HG02798 (cell line): Measurements from ENCODE around the gene ARL4D.
A peak's percentile ranks its signal among the peaks of the same experiment; 100 is the strongest.
"Not testable (repeated sequence)": the region's sequence is repeated elsewhere in the genome, so short reads cannot be mapped to it uniquely, and the experiment has no call there.

Experiments
- ATAC-seq: cut with Tn5 transposase; IDR thresholded peaks from one replicate; pipeline ENCODE4 v1.9.1; 2021; ENCODE audit warnings: mild to moderate bottlenecking; ENCODE audit not compliant: unreplicated experiment, poor library complexity

Gene ARL4D

DNA sequence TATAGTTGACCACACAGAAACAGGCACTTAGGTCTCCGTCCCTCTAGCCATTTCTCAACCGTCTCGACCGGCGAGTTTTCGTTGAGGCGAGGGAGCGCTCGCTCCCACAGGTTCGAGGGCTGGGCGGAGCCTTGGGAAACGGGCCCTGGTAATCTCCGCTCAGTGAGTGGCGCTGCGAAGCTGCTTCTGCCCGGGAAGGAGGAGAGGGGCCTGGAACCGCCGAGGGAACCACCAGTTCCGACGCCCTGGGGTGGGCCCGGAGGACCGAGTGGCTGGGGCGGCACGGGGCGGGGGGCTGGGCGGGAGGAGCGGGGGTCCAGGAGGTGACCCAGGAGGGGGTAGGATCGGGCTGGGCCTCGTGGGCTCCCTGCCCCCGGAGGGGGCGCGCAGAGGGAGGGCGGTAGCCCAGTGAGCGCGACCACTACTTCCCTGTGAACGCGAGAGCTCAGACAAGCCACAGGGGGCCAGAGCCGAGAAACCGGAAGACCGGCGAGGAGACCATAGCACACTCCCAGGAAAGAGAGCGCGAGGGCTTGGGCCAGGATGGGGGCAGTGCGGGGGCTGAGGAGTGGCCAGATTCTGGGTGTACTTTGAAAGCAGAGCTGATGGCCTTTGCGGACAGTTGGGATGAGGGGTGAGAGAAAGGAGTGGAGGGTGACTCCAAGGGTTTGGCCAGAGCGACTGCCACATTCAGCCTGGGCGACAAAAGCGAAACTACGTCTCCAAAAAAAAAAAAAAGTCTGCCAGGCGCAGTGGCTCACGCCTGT lies 29.9 kb upstream of the ARL4D start:
- no peak for ATAC-seq

DNA sequence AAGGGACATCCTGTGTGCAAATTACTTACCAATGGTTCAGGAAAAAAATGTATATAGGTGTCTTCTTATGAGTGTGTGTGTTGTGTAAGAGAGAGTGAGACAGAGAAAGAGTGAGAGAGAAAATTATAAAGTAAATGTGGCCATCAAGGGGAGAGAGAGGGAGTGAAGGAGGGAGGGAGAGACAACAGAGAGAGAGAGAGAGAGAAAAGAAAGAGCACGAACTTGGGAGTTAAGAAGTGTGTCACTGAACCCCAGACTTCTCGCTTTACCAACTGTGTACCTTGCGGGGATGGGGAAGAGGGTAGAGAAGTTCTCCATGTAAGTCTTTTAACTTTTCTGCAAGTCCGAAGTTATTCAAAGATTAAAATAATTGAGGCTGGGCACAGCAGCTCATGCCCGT lies 28.8 kb upstream of the ARL4D start:
- ATAC-seq: no peak

- ATAC-seq: no peak
Measured at GRCh38 chr17:43371227-43371821, 27.5 kb upstream of the ARL4D start.

DNA sequence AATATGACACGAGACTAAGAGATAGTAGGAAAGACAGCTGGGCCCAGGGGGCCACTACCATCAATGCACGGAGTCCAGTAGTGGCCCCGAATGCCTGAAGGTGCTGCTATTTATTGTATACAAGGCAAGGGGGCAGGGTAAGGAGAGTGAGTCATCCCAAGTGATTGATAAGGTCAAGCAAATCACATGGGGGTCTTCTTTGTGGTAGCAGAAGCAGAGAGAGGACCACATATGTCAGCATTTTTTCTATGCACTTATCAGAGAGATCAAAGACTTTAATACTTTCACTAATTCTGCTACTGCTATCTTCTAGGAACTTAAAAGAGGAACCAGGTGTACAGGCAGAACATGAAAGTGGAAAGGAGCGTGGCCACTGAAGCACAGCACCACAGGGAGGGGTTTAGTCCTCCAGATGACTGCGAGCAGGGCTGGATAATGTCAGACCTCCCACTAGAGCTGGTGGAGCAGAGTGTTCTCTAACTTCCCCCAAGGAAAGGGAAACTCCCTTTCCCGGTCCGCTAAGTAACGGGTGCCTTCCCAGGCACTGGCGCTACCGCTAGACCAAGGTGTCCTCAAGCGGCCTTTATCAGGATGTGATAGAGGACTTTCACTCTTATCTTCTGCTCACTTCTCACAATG lies 26.4 kb upstream of the ARL4D start:
- ATAC-seq: no peak

DNA sequence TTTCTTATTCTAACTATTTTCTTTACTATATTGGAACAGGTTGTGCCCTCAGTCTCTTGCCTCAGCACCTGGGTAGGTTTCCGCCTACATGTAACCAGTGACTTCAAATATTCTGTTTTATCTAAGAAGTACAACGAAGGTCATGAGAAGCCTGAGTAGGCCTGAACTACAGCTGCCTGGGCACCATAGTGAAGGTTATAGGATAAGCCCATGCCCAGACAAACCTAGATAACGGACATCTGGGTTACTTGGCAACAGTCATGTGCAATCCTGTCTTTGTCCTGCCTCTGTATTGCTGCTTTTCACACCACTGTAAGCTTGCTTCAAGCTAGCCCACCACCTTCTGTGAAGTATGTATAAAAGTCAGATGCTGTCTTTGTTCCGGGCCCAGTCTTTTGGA lies 25.4 kb upstream of the ARL4D start:
- ATAC-seq: no peak

DNA sequence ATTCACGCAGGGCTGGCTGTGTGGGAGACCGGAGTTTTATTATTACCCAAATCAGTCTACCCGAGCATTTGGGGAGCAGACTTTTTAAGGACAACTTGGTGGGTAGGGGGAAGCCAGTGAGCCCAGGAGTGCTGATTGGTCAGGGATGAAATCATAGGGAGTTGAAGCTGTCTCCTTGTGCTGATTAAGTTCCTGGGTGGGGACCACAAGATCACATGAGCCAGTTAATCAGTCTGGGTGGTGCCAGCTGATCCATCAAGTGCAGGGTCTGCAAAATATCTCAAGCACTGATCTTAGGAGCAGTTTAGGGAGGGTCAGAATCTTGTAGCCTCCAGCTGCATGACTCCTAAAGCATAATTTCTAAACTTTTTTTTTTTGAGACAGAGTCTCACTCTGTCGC lies 22.9 kb upstream of the ARL4D start:
- not testable (repeated sequence) for ATAC-seq

GRCh38 chr17:43377056-43377810 lies 21.6 kb upstream of the ARL4D start:
- ATAC-seq: no peak

- ATAC-seq: no peak
Measured at GRCh38 chr17:43378766-43379165, 20.0 kb upstream of the ARL4D start.

DNA sequence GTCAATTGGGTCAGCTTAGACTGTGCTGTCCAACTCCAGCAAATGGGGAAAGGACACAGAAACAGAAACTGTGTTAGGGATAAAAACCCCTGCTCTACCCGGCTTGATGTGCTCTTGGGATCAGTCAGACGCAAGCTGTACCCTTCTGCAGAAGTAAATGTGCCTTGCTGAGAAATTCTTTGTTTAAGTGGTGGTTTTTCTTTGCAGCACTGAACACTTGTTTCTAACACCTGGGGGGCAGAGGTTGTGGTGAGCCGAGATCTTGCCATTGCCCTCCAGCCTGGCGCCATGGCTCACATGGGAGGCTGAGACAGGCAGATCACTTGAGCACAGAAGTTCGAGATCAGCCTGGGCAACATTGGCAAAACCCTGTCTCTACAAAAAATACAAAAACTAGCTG lies 18.5 kb upstream of the ARL4D start:
- ATAC-seq: no peak

- ATAC-seq: no peak
Measured at GRCh38 chr17:43381204-43381603, 17.6 kb upstream of the ARL4D start.

- ATAC-seq: no peak
Measured at GRCh38 chr17:43381621-43382020, 17.2 kb upstream of the ARL4D start.

DNA sequence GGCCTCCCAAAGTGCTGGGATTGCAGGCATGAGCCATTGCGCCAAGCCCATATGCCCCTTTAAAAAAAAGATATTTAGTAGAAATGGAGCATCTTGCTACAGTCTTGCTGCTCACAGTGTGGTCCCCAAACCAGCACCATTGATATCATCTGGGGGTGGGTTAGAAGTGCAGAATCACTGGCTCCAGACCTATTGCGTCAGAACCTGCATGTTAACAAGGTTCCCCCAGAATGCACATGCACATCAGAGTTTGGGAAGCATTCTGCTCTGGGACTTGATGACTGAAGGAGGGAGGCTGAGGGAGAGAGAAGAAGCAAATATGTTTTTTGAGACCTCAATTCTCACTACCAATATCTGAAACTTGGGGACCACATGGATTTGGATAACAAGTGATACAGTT lies 16.0 kb upstream of the ARL4D start:
- no peak for ATAC-seq

DNA sequence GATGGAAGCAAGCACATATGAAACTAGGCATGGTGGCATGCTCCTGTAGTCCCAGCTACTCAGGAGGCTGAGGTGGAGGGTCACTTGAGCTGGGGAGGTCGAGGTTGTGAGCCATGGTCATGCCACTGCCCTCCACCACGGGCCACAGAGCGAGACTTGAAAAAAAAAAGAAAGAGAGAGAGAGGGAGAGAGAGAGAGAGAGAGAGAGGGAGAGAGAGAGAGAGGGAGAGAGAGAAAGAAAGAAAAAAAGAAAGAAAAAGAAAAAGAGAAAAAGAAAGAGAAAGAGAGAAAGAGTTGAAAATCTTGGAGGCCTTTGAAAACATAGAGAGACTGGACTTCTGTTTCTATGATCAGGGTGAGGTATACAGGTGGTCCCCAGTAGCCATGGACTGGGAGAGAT lies 15.4 kb upstream of the ARL4D start:
- no peak for ATAC-seq

DNA sequence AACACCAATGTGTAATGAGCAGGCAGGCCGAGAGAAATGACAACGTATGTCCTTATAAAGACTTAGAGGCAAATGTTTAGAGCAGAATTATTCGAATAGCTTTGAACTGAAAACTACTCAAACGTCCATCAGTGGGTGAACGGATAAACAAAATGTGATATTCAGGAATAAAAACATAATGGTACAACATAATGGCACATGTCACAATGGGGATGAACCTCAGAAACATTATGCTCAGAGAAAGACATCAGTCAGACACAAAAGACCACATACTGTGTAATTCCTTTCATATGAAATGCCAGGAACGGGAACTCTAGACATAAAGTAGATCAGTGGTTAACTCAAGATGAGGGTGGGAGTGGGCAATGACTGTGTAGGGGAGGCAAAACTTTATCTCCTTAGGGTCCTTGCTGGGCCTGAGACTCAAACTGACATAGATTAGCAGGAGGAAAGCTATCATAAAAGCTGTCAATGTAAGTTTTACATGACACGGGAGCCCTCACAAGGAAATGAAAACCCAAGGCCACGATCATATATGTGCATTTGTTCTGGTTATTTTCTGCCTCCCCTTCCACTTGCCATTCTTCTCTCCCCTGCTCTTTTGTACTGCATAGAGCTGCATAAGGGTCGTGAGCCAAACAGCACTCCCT lies 14.8 kb upstream of the ARL4D start:
- no peak for ATAC-seq

DNA sequence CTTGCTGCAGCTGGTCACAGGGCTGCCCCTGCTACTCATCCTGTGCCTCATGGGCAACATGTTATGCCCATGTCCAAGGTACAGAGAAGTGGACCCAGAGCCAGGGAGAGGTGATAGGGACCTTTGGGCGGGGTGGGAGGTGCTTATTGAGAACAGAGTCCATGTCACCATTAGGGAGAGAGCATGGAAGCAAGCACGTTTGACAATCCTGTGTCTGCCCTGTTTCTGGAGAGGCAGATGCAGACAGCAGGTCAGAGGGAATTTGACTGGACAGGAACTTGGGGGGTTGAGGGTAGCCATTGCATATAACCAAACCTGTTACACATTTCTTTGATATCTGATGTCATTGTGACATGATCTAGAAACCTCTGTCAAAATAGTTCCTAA lies 14.3 kb upstream of the ARL4D start:
- ATAC-seq: no peak

DNA sequence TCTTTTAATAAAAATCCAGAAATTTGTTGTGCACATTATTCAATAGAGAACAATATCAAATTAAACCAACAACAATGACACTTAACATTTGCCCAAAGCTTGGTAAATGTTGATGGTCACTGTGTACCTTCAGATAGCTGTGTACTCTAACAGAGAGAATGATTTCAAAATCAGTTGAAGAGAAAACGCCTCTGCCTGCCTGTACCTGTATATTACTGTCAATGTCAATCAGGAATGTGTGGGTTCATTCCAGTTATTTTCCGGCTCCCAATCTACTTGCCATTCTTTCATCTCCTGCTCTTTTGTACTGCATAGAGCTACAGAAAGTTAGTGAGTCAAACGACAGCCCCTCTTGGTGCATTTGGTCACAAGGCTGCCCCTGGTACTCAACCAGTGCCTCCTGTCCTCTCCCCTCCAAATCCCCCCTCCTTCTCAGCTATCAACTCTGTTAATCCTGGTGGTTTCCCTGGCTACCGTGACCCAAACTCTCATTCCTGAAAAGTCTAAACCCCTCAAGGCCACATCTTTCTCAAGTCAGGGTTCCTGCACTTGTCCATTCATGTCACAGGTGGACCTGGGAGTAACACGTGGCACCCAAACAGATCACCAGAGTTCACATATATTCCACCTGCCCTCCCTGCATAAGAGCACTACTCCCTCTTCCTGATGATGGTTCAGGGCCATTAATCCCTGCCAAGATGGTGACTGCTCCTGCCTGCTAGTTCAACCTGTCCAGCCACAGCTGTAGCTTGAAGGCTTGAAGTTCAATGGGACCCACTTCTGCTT lies 13.6 kb upstream of the ARL4D start:
- no peak for ATAC-seq

DNA sequence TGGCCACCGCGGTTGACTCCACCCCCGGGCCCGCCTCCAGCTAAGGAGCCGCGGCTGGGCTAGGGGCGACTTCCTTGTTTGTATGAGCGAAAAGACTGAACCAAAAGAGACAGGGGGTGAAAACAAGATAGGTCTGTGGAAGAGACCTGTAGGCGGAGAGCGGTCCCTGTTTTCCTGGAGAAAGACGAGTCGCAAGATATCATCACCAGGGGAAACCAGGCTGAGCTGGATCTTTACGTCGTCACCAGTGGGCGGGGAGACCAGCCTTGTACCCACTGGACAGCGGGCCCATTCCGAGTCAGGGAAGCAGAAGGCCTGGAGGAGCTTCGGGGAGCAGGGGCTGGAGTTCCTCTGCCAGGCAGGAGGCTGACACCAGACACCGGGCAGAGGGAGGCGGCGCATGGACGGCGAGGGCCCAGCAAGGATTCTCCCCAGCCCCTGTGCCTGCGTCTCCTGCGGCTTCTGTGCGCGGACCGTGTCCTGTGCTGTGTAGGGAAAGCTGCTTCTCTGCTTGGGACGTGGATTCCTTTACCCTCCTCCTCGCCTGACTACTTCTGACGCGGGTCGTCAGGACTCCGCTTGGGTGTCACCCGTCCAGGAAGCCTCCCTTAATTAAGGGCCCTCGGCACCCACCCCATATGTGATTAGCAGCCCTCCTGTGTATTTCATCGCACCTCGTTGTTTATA lies 10.3 kb upstream of the ARL4D start:
- ATAC-seq: peak; percentile 79

- peak; percentile 48 for ATAC-seq
Measured at GRCh38 chr17:43389046-43389947, 9.5 kb upstream of the ARL4D start.
